HEK293 (cell line): ENCODE measurements around the gene ZNF556.
A peak's percentile ranks its signal among the peaks of the same experiment; 100 is the strongest.

Source experiments
- CTCF ChIA-PET: fragments of 350-600 bp; formaldehyde crosslinking; extraction: SDS; loops from one replicate; lab custom pipeline; 2021; ENCODE audit warnings: antibody characterized with exemption; lab: Yijun Ruan, JAX
- POLR2A ChIA-PET: fragments of 300-600 bp; formaldehyde crosslinking; extraction: SDS; loops from one replicate; lab custom pipeline; 2020; ENCODE audit warnings: antibody characterized with exemption, inconsistent platforms; lab: Yijun Ruan, JAX
- H3K27ac ChIP-seq: fragments of 200-500 bp; sonication (Bioruptor generic); 2 replicates; pipeline ENCODE4 v1.5.1; 2014; ENCODE audit warnings: low read depth, low read length, control low read depth, inconsistent platforms; ENCODE audit errors: extremely low read depth
- H3K36me3 ChIP-seq, 2 experiments: fragments of 200-500 bp in 1 of 2; sonication (Bioruptor generic) in 1 of 2; 1 replicate in 1 of 2; 2 replicates in 1 of 2; pipeline ENCODE4 v1.5.1; 2014 to 2017; ENCODE audit warnings: inconsistent platforms in 2 of 2, low read length in 2 of 2; ENCODE audit not compliant: control insufficient read depth in 2 of 2, insufficient read depth in 1 of 2
- H3K4me1 ChIP-seq: fragments of 200-500 bp; sonication (Bioruptor generic); 2 replicates; pipeline ENCODE4 v1.5.1; 2014; ENCODE audit warnings: mild to moderate bottlenecking, low read length, inconsistent platforms; ENCODE audit not compliant: control insufficient read depth, insufficient read depth
- H3K4me3 ChIP-seq: 2 replicates; pipeline ENCODE4 v1.5.1; 2011; ENCODE audit warnings: low read depth, mild to moderate bottlenecking, control low read depth, low read length, moderate library complexity
- H3K9me3 ChIP-seq: fragments of 200-500 bp; sonication (Bioruptor generic); 2 replicates; pipeline ENCODE4 v1.5.1; 2014; ENCODE audit warnings: low read depth, low read length, inconsistent platforms; ENCODE audit not compliant: control insufficient read depth, insufficient read depth
- PRDM2 ChIP-seq: fragments of 450-650 bp; formaldehyde crosslinking; IDR thresholded peaks from 2 replicates; pipeline ENCODE4 v1.5.1; 2016; ENCODE audit warnings: missing biosample characterization, missing genetic modification characterization, borderline replicate concordance
- ZBTB26 ChIP-seq: fragments of 450-650 bp; formaldehyde crosslinking; optimal IDR thresholded peaks from 2 replicates; pipeline ENCODE3; 2016; ENCODE audit warnings: missing biosample characterization, mild to moderate bottlenecking, missing genetic modification characterization
- ZBTB48 ChIP-seq: fragments of 450-650 bp; formaldehyde crosslinking; IDR thresholded peaks from 2 replicates; pipeline ENCODE4 v1.5.1; 2016; ENCODE audit warnings: missing biosample characterization, missing genetic modification characterization
- ZNF133 ChIP-seq: fragments of 450-650 bp; formaldehyde crosslinking; IDR thresholded peaks from 2 replicates; pipeline ENCODE4 v1.5.1; 2016; ENCODE audit warnings: missing biosample characterization, missing genetic modification characterization
- ZNF335 ChIP-seq: fragments of 450-650 bp; formaldehyde crosslinking; conservative IDR thresholded peaks from 2 replicates; pipeline ENCODE4 v1.5.1; 2016; ENCODE audit warnings: missing biosample characterization, missing genetic modification characterization
- ZNF426 ChIP-seq: fragments of 450-650 bp; formaldehyde crosslinking; IDR thresholded peaks from 2 replicates; pipeline ENCODE4 v1.5.1; 2017; ENCODE audit warnings: missing biosample characterization, missing genetic modification characterization, mild to moderate bottlenecking, inconsistent platforms, moderate library complexity
- TF ChIP-seq, protein P1 (sequence below): fragments of 450-650 bp; formaldehyde crosslinking; conservative IDR thresholded peaks from 2 replicates; pipeline ENCODE4 v1.5.1; 2016; ENCODE audit warnings: low read depth, missing biosample characterization, missing genetic modification characterization
- TF ChIP-seq, protein P2 (sequence below): fragments of 450-650 bp; formaldehyde crosslinking; IDR thresholded peaks from 2 replicates; pipeline ENCODE4 v1.5.1; 2016; ENCODE audit warnings: missing biosample characterization, missing genetic modification characterization

ZNF556 gene

GRCh38 chr19:2819540-2820111, 47.5 kb upstream of the ZNF556 start, which contains the start of gene ZNF554 (continued):
- TF ChIP-seq PRDM2 (no peak), ZNF426 (no peak)
- TF ChIP-seq, all 188 proteins: peak for 52

DNA sequence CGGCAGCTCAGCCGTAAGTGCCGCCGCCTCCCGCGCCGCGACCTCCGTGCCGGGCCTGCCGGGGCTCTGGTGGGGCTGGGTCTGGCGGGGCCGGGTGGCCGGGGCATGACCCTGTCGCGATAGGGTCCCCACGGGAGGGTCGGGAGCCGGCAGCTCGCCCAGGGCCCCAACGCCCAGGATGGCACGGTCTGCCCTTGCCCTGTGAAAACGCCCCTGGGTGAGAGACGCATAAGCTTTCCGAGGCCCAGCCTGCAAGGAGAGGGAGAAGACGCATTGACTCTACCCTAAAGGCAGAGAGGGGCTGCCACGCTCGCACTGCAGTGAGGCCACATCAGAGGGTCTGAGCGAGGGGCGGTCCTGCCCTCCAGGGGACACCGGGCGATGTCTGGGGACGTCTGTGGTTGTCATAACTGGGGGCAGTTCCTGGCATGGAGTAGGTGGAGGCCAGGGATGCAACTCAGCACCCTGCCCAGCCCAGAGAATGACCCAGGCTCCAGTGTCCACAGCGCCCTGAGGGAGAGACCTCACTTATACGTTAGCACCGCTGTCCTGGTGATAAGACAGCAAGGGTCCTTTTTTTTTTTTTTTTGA, 46.9 kb upstream of the ZNF556 start:
- no peak for TF ChIP-seq ZBTB26 (tag by site-specific recombination)
- TF ChIP-seq, protein P1, sequence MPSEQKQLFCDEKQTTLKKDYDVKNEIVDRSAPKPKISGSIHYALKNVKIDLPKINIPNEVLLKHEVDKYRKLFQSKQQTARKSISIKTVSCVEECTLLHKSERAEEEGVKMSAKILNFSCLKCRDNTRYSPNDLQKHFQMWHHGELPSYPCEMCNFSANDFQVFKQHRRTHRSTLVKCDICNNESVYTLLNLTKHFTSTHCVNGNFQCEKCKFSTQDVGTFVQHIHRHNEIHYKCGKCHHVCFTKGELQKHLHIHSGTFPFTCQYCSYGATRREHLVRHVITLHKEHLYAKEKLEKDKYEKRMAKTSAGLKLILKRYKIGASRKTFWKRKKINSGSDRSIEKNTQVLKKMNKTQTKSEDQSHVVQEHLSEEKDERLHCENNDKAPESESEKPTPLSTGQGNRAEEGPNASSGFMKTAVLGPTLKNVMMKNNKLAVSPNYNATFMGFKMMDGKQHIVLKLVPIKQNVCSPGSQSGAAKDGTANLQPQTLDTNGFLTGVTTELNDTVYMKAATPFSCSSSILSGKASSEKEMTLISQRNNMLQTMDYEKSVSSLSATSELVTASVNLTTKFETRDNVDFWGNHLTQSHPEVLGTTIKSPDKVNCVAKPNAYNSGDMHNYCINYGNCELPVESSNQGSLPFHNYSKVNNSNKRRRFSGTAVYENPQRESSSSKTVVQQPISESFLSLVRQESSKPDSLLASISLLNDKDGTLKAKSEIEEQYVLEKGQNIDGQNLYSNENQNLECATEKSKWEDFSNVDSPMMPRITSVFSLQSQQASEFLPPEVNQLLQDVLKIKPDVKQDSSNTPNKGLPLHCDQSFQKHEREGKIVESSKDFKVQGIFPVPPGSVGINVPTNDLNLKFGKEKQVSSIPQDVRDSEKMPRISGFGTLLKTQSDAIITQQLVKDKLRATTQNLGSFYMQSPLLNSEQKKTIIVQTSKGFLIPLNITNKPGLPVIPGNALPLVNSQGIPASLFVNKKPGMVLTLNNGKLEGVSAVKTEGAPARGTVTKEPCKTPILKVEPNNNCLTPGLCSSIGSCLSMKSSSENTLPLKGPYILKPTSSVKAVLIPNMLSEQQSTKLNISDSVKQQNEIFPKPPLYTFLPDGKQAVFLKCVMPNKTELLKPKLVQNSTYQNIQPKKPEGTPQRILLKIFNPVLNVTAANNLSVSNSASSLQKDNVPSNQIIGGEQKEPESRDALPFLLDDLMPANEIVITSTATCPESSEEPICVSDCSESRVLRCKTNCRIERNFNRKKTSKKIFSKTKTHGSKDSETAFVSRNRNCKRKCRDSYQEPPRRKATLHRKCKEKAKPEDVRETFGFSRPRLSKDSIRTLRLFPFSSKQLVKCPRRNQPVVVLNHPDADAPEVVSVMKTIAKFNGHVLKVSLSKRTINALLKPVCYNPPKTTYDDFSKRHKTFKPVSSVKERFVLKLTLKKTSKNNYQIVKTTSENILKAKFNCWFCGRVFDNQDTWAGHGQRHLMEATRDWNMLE, result no peak
- TF ChIP-seq, protein P2, sequence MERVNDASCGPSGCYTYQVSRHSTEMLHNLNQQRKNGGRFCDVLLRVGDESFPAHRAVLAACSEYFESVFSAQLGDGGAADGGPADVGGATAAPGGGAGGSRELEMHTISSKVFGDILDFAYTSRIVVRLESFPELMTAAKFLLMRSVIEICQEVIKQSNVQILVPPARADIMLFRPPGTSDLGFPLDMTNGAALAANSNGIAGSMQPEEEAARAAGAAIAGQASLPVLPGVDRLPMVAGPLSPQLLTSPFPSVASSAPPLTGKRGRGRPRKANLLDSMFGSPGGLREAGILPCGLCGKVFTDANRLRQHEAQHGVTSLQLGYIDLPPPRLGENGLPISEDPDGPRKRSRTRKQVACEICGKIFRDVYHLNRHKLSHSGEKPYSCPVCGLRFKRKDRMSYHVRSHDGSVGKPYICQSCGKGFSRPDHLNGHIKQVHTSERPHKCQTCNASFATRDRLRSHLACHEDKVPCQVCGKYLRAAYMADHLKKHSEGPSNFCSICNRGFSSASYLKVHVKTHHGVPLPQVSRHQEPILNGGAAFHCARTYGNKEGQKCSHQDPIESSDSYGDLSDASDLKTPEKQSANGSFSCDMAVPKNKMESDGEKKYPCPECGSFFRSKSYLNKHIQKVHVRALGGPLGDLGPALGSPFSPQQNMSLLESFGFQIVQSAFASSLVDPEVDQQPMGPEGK (tag by site-specific recombination), result 0 out of 2 replicates have a peak, but pooled peaks have one; percentile 9
- TF ChIP-seq ZNF133, result peak; percentile 96
- TF ChIP-seq ZBTB48 (tag by site-specific recombination), result peak; percentile 27
- peak; percentile 66; the same call in 1 of the 2 replicates for TF ChIP-seq ZNF335
- Histone ChIP-seq H3K4me3 (peak overlapping the region; percentile 69), H3K4me1 (no peaks in the 10 kb centered on the region), H3K9me3 (no peaks in the 10 kb centered on the region), H3K27ac (peak overlapping the region; percentile 43; the same call in 1 of the 2 replicates), H3K36me3 (peaks cover 0 to 21% of the 10 kb centered on the region in 2 experiments; a peak in 2 of 3 replicates)
- ChIA-PET CTCF (interaction anchor here (0.6 to 1.5 kb wide), 10 partner anchors 21 to 1460 kb away, joined by 3 to 7 read pairs (median 4); partner anchors contain the start of genes SGTA and THOP1), POLR2A (interaction anchor here (1.0 to 1.2 kb wide), 4 partner anchors 21 to 130 kb away, joined by 3 to 5 read pairs (median 4); partner anchors contain the start of genes SGTA, ZNF555 and ZNF57)
